NCI-H345 treated with DMSO at 0.1 percent for 48 hours (cell line): Measurements from ENCODE around the gene ZC3H13.

Experiments used
- DNase-seq: peaks from one replicate; lab custom pipeline; 2025; ENCODE audit not compliant: unreplicated experiment; lab: John Stamatoyannopoulos, UW

Gene ZC3H13

DNA sequence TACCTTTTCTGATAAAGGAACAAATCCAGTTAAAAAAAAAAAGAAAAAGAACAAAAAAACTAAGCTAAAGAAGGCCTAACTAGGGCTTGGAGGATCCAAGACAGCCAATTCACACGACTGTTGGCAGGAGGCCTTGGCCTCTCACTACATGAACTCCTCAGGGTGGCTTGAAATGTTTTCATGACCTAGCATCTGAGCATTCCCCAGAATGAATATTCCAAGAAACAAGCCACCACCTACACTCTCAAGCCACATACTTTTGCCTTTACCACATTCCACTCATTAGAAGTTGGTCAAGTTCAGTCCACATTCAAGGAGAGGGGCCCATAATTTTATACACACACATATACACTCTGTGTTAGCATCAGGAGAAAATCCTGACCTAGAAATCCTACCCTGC, 103.4 kb downstream of the ZC3H13 start:
- DNase-seq, result no peak

DNA sequence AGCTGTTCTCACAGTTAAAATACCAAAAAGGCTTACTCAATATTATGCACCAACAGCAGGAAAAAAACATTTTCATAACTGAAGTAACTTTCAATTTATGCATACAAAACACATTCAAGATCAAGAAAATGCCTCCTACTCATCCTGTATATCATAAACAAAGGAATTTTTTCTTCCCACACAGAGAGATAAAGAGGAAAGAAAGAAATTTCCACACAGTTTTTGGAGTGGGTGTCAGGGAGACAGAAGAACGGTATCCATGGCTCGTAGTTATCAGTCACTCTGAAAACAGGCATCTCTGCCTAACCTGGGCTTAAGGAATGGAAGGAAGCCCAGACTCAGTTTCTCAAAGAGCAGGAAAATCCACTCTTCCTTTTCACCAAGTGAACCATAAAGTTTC, 108.6 kb downstream of the ZC3H13 start:
- no peak for DNase-seq

DNA sequence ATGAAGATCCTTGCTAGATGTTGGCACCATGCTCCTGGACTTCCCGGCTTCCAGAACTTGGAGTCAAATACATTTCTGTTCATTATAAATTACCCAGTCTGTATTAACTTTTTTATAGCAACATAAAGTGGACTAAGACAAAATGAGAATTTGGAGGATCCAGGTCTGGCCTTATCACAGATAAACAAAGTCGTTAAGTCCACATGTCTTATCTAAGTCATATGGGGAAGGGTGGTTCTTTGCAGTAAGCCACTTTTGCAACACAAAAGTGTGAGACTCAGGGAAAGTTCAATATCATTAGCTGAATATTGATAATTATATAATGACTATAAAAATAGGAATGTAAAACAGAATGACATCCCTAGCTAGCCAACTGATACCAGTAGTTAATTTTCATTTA, 109.4 kb downstream of the ZC3H13 start:
- DNase-seq, result no peak

DNA sequence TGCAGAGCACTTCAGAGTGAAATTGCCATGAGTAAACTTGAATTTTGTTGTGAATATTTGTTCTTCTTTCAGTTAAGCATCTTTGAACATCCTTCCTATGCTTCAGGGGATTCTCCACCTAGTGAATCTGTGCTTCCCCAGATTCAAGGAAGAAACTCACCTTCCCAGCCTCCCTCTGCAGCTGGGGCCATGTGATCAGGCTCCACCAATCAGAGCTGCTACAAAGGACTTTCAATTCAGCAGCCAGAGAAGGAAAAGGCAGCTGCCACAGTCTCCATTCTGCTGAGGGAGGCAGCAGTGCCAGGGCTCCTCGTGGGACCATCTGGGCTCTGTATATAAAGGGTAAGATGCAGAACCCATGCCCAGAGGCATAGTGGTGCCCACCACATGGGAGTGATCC, 111.3 kb downstream of the ZC3H13 start:
- no peak for DNase-seq

DNA sequence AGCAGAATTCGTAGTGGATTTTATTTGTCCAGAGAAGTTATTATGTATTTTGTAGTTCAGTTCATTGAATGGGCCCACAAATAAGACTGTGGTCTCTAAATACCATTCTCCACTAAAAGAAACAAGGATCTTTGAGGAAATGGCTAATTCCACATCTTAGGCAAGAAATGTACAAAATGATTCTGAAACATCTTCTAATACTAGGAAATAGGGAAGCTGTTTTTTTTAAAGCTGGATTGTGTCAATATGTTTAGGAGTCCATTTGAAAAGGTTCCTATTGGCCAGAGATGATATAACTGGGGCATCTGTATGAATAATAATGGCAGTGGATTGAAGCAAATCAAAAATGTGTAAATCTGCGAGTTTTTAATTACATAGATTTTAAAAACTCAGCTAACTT, 112.5 kb downstream of the ZC3H13 start:
- no peak for DNase-seq

DNA sequence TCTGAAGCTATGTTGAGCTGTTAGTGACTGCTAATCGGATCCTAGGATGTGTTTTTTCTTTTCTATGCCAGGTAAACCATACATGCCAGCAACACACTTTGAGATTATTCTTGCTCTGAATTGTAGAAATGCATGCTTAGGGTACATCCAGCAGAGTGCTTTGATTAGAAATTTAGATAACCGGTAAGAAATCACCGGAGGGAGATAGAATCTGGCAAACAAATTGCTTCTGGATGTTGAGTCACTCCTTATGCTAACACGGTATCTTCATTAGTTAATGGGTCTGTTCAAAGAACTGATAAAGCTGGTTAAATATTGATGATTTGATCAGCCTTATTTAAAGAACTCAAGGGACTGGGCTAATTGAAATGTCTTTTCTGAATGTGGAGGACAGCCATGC, 115.9 kb downstream of the ZC3H13 start:
- no peak for DNase-seq

DNA sequence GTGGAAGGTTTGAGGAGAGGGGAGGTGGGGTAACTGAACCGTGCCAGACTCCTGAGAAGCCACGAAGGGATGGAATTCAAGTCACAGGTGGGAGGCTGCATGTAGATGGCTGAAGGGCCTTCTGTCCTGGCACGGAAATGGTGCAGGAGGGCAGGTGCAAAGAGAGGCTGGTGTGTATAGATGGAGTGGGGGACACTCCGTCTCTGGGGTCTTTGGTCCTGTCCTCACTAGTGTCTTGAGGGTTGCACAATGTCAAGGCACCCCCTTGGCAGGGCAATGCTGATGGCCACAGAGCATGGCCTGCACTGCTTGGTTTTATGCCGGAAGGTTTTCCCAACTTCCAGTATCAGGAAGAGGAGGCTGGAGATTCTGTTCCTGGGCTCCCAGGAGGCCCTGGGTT, 118.3 kb downstream of the ZC3H13 start:
- no peak for DNase-seq

DNA sequence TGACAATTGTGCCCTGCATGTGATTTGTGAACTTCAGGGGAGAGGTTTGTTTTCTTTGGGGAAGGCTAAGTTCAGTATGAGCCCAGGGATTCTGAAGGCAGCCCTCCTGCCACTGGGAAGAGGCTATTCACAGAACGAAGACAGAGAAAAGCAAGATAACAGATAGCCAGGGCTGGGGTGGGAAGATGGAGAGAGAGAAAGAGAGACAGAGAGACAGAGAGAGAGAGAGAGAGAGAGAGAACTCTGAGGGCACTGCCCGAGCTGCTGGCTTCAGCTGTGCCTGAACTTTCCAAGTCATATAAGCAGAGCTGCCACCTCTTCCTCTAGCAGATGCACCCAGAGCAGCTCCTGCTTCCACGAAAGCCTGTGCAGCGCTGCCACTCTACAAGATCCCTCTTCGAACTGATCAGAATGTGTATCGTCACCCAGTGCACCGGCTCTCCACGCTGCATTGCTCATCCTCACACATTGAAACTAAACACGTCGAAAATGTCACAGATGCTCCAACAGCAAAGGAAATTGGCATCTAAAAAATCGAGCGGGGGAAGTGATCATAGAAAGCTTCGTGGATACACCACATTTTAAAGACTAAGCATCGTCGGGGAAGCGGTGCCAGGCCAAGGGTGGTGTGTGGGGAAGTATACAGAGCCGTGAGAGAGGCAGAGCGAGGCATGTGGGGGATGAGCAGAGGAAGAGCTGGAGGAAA, 119.2 kb downstream of the ZC3H13 start:
- no peak for DNase-seq

DNA sequence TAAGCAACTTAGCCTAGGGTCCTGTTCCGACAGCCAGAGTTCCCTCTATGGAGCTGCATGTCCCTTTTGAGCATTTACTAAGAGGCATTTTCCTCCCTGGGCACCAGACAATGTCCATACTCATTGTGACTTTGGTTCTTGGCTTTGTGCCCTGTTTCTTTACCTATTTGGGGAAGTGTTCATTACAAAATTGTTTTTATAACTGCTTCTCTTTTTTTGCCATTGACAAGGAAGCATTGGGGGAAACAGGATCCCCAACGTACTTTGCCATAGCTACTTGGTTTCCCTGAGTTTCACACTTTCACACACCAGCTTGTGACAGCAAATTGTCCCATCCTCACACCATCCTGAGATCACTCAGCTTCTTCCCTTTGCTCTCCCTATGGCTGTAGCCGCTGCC, 119.9 kb downstream of the ZC3H13 start:
- no peak for DNase-seq

DNA sequence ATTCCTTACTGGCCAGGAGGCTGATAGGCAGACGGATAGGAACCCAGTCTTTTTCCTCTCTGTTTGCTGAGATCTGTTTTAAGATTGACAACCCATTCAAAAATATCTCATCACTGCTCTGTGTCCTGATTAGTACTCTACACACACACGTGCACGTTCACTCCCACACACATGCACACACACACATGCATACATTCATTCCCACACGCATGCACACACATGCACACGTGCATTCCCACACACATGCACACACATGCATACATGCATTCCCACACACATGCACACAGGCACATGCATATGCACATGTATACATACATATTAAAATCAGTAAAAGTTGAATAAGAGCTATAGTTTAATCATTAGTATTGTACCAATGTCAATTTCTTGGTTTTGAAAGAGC, 120.4 kb downstream of the ZC3H13 start:
- DNase-seq, result no peak

DNA sequence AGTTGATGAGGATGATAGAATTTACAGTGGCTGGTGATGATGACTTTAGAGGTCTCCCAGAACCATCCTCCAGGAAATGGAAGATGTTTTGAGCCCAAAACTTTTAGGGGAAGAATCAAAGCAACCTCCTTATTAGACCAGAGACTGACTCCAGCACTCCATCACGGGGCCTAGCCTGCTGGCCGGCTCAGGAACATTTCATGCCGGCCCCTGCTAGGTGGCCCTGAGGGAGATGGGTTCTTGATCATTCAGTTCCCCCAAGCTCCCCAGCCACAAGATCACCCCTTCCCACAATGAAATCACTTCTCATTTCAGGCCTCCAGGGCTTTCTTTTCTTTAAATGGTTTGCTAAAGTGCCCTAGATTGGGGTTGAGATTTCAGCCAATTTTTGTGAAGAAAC, 121.3 kb downstream of the ZC3H13 start:
- no peak for DNase-seq

DNA sequence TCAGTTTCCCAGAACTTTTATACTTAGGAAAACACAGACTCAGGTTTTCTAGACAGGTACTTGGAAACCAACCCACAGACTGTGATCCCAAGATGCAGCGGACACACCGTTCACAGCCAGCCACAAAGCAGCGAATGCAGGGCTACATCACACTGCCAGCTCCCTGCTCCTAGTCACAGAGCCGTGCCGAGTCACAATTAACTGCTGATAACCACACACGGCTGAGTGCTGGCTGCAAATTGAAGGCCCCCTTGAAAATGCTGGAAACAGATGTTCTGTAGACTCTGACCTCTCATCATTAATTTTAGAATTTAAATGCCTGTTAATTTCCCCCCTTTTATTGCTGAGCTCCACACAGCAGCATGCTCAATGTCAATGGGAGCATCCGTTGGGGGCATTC, 122.4 kb downstream of the ZC3H13 start:
- no peak for DNase-seq

DNA sequence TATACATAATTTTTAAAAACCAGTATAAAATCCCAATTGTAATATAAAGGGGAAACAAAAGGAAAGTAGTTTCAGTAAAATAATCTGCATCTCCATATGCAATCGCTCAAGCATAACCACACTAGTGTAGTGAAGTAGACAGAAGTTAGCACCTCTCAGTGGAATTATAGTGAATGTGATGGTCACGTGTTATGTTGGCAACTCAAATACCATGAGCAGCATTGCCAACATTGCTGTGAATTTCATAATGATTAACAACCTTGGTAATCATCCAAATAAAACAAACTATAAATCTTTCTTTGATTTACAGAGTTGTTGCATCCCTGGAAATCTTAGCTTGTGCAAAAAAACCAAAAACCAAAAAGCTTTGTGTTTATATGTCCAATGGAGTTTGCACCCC, 123.7 kb downstream of the ZC3H13 start:
- no peak for DNase-seq

DNA sequence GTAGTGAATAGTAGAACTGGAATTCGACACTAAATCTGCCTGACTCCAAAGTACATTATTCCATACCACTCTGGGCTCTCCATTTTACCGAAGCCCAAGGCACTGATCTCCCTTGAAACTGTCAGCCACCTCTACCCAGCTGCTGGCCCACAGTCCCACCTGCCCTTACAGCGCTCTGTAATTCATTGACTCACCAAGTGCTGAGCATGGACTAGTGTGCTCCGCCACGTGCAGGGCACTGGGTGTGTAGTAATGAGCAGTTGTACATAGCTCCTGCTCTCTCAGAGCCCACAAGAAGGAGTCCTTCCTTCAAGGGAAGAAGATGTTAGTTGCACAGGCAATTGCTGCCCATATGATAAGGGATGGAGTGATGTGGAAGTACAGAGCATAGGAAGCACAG, 124.4 kb downstream of the ZC3H13 start:
- no peak for DNase-seq

DNA sequence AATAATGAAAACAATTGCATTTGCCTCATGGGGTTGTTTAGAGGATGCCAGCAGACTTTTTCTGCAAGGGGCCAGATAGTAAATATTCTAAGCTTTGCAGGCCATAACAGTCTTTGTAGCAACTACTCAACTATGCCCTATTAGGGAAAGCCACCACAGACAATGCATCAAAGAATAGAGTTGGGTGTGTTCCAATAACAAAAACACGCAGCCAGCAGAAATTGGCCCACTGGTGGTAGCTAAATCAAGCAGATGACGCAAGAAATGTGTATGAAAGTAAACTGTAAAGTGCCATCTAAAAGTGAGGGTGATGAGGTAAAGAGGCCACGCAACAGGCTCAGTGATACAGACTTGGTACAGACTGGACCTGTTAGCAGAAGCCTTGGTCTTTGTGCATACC, 125.8 kb downstream of the ZC3H13 start:
- no peak for DNase-seq

DNA sequence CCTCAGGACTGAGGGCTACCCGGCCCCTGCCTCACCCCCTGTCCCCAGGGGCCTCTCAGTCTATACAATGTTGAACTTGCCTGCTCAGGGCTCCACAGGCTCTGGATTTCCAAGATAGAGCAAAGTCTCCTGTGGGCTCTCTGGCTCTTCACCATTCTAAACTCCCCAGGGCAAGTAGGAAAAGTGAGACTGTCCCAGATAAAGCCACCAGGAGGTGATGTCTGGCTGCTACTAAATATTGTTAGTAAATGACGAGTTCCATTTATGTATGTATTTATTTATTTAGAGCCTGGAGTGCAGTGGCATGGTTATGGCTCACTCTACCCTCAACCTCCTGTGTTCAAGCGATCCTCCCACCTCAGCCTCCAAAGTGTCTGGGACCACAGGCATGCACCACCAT, 127.4 kb downstream of the ZC3H13 start:
- DNase-seq, result no peak

DNA sequence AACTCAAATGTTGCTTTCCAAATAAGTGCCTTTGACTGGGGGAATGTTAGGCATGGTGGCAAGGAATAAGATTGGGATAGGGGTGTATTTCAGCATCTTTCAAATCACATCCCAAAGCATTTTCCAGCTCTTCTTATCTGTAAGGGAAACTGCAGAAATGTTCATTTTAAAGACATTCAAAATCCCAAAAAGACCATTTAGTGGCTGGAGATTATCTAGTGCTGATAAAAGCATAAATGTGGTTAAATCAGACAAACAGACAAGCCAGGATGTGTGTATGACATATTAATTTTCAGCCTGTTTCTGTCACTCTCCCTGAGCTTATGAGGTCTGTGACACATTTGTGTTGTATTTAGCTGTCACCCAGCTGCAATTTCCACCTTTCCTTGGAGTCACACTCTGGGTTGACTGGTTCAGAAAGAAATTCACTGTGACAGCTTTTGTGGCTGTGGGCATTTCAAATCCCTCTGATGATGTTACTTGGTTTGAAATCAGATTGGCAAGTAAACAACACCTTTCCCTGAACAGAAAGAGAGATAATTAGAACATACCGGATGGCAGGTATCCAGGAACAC, 131.3 kb downstream of the ZC3H13 start:
- no peak for DNase-seq

DNA sequence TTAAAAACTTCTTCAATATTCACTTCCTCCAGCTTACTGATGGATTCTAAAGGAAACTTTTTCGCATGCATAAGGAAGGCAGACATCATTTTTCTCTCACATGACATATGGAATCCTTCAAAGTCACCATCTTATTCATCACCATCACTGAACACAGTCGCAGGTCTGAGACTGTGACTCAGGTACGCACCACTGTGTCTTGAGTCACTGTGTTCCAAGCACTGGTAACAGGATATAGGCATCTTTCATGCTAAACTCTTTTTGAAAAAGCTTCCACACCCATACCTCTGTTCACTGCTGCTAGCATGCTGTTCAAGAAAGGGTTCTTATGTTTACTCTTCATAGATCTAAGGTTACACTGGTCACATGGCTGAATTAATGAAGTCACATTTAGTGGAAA, 133.9 kb downstream of the ZC3H13 start:
- no peak for DNase-seq

DNA sequence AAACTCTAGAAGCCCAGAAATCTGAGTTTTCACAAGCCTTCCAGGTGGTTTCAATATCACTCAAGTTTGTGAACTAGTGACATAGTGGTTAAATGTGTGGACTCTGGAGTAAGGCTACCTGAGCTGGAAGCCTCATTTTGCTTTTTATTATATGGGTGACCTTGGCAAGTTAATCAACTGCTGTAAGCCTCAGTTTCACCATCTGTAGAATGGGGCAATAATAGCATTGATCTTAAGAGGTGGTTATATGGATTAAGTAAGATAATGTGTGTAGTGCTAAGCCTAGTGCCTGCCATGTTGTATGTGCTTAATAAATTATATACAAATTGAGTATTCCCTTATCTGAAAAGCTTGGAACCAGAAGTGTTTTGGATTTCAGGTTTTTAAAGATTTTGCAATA, 135.5 kb downstream of the ZC3H13 start:
- DNase-seq, result no peak

DNA sequence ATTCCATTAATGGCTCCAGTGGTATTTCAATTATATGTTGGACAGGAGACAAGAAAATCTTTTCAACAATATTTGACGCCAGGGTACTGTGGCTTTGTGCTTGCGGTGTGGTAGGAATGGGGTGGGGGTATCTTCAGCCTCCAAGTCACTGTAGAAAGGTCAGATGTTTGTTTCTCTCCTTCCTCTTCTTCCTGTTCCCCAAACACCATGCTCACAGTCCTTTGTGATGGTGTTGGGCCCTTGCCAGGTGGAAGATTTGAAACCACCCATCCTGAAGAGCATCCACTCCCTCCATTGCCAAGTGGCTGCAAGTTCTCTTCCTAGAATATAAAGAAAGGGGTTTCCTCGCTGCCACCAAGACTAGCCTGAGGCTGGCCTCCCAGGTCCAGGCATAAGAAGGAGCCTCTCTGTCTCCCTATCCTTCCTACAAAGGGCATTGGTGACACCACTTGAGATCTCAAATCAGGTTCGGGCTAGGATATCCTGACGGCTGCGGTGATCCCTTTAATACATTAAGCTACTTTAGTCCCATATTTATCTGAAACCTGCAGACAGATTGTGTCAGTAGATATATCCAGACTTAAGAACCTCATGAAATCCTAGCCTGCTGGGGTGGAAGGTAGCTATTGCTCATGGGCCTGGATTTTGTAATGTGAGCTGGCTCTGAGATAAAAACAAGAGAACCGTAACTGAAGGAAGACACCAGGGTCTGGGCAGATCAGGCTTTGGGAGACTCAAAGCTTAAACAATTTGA, 136.7 kb downstream of the ZC3H13 start:
- DNase-seq, result no peak

DNA sequence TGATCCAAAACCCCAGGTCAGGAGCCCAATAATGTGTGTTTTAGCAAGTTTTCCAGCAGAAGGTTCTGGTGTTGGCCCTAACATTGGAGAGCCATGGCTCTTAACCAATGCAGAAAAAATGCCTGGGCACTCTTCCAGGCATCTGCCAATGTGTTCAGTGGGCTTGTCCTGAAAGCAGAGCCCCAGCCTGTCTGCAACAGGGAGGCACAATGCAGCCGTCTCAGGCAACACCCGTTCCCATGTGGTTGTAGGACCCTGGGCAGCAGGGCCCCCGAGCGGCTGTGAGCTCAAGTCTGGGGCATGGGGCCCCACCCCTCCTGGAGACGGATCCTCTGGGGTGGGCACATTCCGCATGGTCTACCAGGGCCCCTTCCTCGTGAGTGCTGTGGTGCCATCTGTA, 142.9 kb downstream of the ZC3H13 start:
- DNase-seq, result no peak

DNA sequence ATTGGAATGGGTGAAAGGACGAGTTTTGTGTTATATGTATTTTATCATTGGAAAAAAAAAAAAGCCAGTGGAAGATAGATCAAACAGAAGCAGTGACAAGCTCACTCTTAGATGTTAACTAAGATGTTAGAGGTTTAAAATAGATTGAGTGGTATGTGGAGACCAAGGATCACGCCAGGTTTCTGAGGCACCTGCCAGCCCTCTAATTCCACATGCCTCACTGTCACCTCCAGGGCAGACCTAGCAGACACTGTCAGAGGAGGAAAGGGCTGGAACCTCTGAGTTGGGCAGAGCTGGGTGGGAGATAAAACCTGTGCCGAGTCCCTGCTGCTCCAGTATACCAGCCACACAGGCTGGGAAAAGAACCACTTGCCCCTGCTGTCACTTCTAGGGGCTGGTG, 143.5 kb downstream of the ZC3H13 start:
- no peak for DNase-seq

DNA sequence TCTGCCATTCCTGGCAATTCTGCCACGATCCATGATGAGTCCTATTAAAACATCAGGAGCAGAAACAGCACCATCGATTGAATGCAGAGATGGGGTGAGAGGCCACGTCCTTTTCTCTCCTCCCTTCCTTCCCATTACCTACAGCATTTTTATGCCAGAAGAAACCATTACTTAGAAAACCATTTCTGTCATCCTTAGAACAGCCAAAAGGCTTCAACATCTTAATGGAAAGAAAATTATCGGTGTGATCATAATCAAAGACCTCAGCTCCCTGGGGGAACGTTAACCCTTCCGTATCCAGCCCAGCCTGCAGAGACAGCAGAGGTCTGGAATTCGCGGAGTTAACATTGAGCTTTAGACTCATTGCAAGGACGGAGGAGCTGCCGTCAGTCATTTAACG, 145.0 kb downstream of the ZC3H13 start:
- DNase-seq, result no peak
